K562 (cell line): ENCODE measurements around the gene MLANA.

Experiments
- BACH1 ChIP-seq: fragments of 200-800 bp; sonication (Bioruptor generic); IDR thresholded peaks from 2 replicates; pipeline ENCODE4 v1.6.1; 2016; ENCODE audit warnings: missing genetic modification characterization, missing compliant biosample characterization
- CEBPB ChIP-seq: fragments of 450-650 bp; IDR thresholded peaks from 2 replicates; pipeline ENCODE4 v1.6.1; 2016; ENCODE audit warnings: missing genetic modification characterization, missing compliant biosample characterization
- DEAF1 ChIP-seq: fragments of 450-650 bp; formaldehyde crosslinking; IDR thresholded peaks from 2 replicates; pipeline ENCODE4 v1.4.0; 2020; ENCODE audit warnings: mild to moderate bottlenecking, moderate library complexity
- NR2F6 ChIP-seq: fragments of 450-650 bp; formaldehyde crosslinking; IDR thresholded peaks from 2 replicates; pipeline ENCODE4 v1.4.0; 2020; ENCODE audit warnings: mild to moderate bottlenecking

- TF ChIP-seq DEAF1 (CRISPR knock-in tag) (no peak), CEBPB (no peak), NR2F6 (CRISPR knock-in tag) (no peak), BACH1 (tag) (no peak)
Observed at GRCh38 chr9:5958273-5958672, 67.6 kb downstream of the MLANA start.
